H9 (cell line): Measurements from ENCODE around the gene SPCS2. TPM values are rescaled to one million over a fixed set of nuclear protein-coding genes. Genes with fewer than 3 reads are reported as not detected.

Source experiments
- DNase-seq: peaks from one replicate; pipeline ENCODE4 v3.0.0-alpha.2; 2017
- H2AFZ ChIP-seq: one replicate; pipeline ENCODE4 v1.6.1; 2013; ENCODE audit warnings: mild to moderate bottlenecking, low read length, control low read depth, moderate library complexity
- H2AK5ac ChIP-seq: 2 replicates; pipeline ENCODE4 v1.6.1; 2013; ENCODE audit warnings: low read length, control low read depth, mixed read lengths; ENCODE audit not compliant: insufficient read length
- H2BK120ac ChIP-seq: one replicate; pipeline ENCODE4 v1.6.1; 2013; ENCODE audit warnings: low read depth, mild to moderate bottlenecking, low read length, control low read depth, inconsistent platforms; ENCODE audit not compliant: poor library complexity, severe bottlenecking
- H2BK12ac ChIP-seq: 2 replicates; pipeline ENCODE4 v1.6.1; 2013; ENCODE audit warnings: low read length, control low read depth, mixed read lengths, low read depth; ENCODE audit not compliant: insufficient read length
- H2BK15ac ChIP-seq: 2 replicates; pipeline ENCODE4 v1.6.1; 2013; ENCODE audit warnings: low read depth, low read length, control low read depth
- H2BK20ac ChIP-seq: one replicate; pipeline ENCODE4 v1.6.1; 2013; ENCODE audit warnings: low read depth, mild to moderate bottlenecking, low read length, control low read depth, inconsistent platforms; ENCODE audit not compliant: poor library complexity, severe bottlenecking
- H2BK5ac ChIP-seq: 2 replicates; pipeline ENCODE4 v1.6.1; 2013; ENCODE audit warnings: low read length, control low read depth, mixed read lengths; ENCODE audit not compliant: insufficient read length
- H3K14ac ChIP-seq: 2 replicates; pipeline ENCODE4 v1.6.1; 2013; ENCODE audit warnings: low read length, control low read depth; ENCODE audit not compliant: insufficient read depth
- H3K18ac ChIP-seq: 2 replicates; pipeline ENCODE4 v1.6.1; 2013; ENCODE audit warnings: low read depth, mild to moderate bottlenecking, mixed read lengths, low read length, control low read depth; ENCODE audit not compliant: insufficient read length
- H3K23ac ChIP-seq: 2 replicates; pipeline ENCODE4 v1.6.1; 2013; ENCODE audit warnings: low read length, control low read depth, mixed read lengths, low read depth; ENCODE audit not compliant: insufficient read length
- H3K23me2 ChIP-seq: 2 replicates; pipeline ENCODE4 v1.6.1; 2013; ENCODE audit warnings: low read depth, mild to moderate bottlenecking, mixed read lengths, low read length, control low read depth; ENCODE audit not compliant: insufficient read length, poor library complexity, severe bottlenecking
- H3K27ac ChIP-seq: 2 replicates; pipeline ENCODE4 v1.5.1; 2013; ENCODE audit warnings: low read length, control low read depth, mixed read lengths, low read depth; ENCODE audit not compliant: insufficient read length
- H3K27me3 ChIP-seq: 2 replicates; pipeline ENCODE4 v1.6.1; 2013; ENCODE audit warnings: low read length, control low read depth, inconsistent platforms; ENCODE audit not compliant: insufficient read depth
- H3K4ac ChIP-seq: 2 replicates; pipeline ENCODE4 v1.6.1; 2013; ENCODE audit warnings: low read depth, mild to moderate bottlenecking, control low read depth, inconsistent platforms, low read length, moderate library complexity
- H3K4me1 ChIP-seq: 2 replicates; pipeline ENCODE4 v1.6.1; 2013; ENCODE audit warnings: low read length, control low read depth, inconsistent platforms; ENCODE audit not compliant: insufficient read depth
- H3K4me2 ChIP-seq: 2 replicates; pipeline ENCODE4 v1.6.1; 2013; ENCODE audit warnings: low read length, control low read depth, mixed read lengths; ENCODE audit not compliant: insufficient read length, insufficient read depth
- H3K56ac ChIP-seq: 2 replicates; pipeline ENCODE4 v1.6.1; 2013; ENCODE audit warnings: low read depth, mild to moderate bottlenecking, mixed read lengths, low read length, control low read depth; ENCODE audit not compliant: insufficient read length
- H3K79me1 ChIP-seq: 2 replicates; pipeline ENCODE4 v1.6.1; 2013; ENCODE audit warnings: low read depth, mild to moderate bottlenecking, moderate library complexity, low read length, control low read depth, inconsistent platforms; ENCODE audit not compliant: insufficient read depth, poor library complexity, severe bottlenecking
- H3K79me2 ChIP-seq: 2 replicates; pipeline ENCODE4 v1.6.1; 2013; ENCODE audit warnings: low read length, control low read depth, inconsistent platforms; ENCODE audit not compliant: insufficient read depth
- H3K9ac ChIP-seq: 2 replicates; pipeline ENCODE4 v1.6.1; 2013; ENCODE audit warnings: low read length, control low read depth, mixed read lengths; ENCODE audit not compliant: insufficient read length; ENCODE audit errors: extremely low read depth
- H3K9me3 ChIP-seq: one replicate; pipeline ENCODE4 v1.6.1; 2013; ENCODE audit warnings: low read depth, low read length, inconsistent platforms; ENCODE audit not compliant: control insufficient read depth
- H3T11ph ChIP-seq: one replicate; pipeline ENCODE4 v1.6.1; 2013; ENCODE audit warnings: mild to moderate bottlenecking, low read length, control low read depth, inconsistent platforms
- H4K20me1 ChIP-seq: one replicate; pipeline ENCODE4 v1.6.1; 2013; ENCODE audit not compliant: control insufficient read depth, insufficient read length, insufficient read depth
- H4K5ac ChIP-seq: 2 replicates; pipeline ENCODE4 v1.6.1; 2013; ENCODE audit warnings: low read depth, mild to moderate bottlenecking, mixed read lengths, low read length, control low read depth; ENCODE audit not compliant: insufficient read length
- H4K8ac ChIP-seq: replicated peaks from 2 replicates; pipeline ENCODE4 v1.6.1; 2013; ENCODE audit warnings: low read length, control low read depth, mixed read lengths, low read depth; ENCODE audit not compliant: insufficient read length
- H4K91ac ChIP-seq: 2 replicates; pipeline ENCODE4 v1.6.1; 2013; ENCODE audit warnings: low read depth, mild to moderate bottlenecking, moderate library complexity, mixed read lengths, low read length, control low read depth; ENCODE audit not compliant: insufficient read length
- H3K27ac Mint-ChIP-seq, 3 experiments: 2 replicates in 2 of 3; 3 replicates in 1 of 3; pipeline ENCODE4 v1.8.0; 2020 to 2021; ENCODE audit warnings: mixed read lengths in 3 of 3, mild to moderate bottlenecking in 1 of 3, moderate library complexity in 1 of 3
- H3K27me3 Mint-ChIP-seq: 2 replicates; pipeline ENCODE4 v1.8.0; 2021; ENCODE audit warnings: low read depth, mild to moderate bottlenecking, moderate library complexity, mixed read lengths
- H3K36me3 Mint-ChIP-seq, 3 experiments: 2 replicates in 2 of 3; 3 replicates in 1 of 3; pipeline ENCODE4 v1.8.0; 2020 to 2021; ENCODE audit warnings: low read depth in 3 of 3, mixed read lengths in 3 of 3; ENCODE audit not compliant: insufficient read depth in 1 of 3
- H3K4me1 Mint-ChIP-seq, 2 experiments: 2 replicates each; pipeline ENCODE4 v1.8.0; 2020; ENCODE audit warnings: mixed read lengths in 2 of 2
- H3K4me3 Mint-ChIP-seq, 2 experiments: 2 replicates in 1 of 2; 3 replicates in 1 of 2; pipeline ENCODE4 v1.8.0; 2020 to 2021; ENCODE audit warnings: mild to moderate bottlenecking in 2 of 2, mixed read lengths in 2 of 2, moderate library complexity in 1 of 2
- H3K9me3 Mint-ChIP-seq, 2 experiments: 2 replicates in 1 of 2; 3 replicates in 1 of 2; pipeline ENCODE4 v1.8.0; 2020; ENCODE audit warnings: mild to moderate bottlenecking in 2 of 2, mixed read lengths in 2 of 2, moderate library complexity in 1 of 2
- WGBS: extraction: QIAGEN DNeasy Blood & Tissue Kit; methylation state at CpG from one replicate; pipeline ENCODE4 v1.1.7; 2013; ENCODE audit warnings: missing lambda C conversion rate, low lambda C conversion rate, mixed read lengths; ENCODE audit not compliant: insufficient read length; ENCODE audit errors: extremely low coverage; 5-methylcytosine and 5-hydroxymethylcytosine counted together
- total RNA-seq: library from RNA; stranded (reverse); gene quantifications from 2 replicates; pipeline ENCODE4 v1.2.1, GENCODE V29; 2021
- TF ChIP-seq, protein P1 (sequence below): fragments of 200-600 bp; sonication (generic); conservative IDR thresholded peaks from 3 replicates; pipeline ENCODE4 v1.8.0; 2021; ENCODE audit warnings: antibody characterized with exemption, mild to moderate bottlenecking

SPCS2 gene
- total RNA-seq, 1 experiment from 2014 or later, result 144 TPM

DNA sequence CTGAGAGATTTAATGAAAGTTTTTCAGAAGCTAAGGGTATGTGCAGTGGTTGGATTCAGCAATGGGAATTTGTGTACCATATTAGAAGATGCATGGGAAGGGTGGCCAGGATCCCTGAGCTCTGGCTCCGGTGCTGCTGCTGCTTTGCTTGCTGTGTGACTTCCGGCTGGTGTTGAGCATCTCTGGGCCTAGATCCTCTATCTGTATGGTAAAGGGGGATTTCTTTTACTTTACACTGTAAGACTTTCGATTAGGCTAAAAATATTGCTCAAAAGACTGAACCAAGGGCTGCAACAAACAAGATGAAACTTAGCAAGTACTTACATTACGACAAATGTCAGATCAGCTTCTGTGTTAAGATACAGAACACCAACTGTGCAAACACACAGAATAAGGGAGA is 39.3 kb upstream of the SPCS2 start:
- no peak overlapping the region for H3K27ac Mint-ChIP-seq
- Histone ChIP-seq H3K27ac (no peak overlapping the region), H3K9me3 (no peaks in the 10 kb centered on the region), H2AFZ (no peak overlapping the region), H2BK12ac (no peak overlapping the region), H4K5ac (no peak overlapping the region), H3K79me2 (no peaks in the 10 kb centered on the region), H3K56ac (no peak overlapping the region), H3K4me2 (no peak overlapping the region), H3T11ph (no peak overlapping the region), H2BK15ac (no peak overlapping the region), H3K23ac (no peak overlapping the region), H2BK120ac (no peak overlapping the region), H3K23me2 (no peaks in the 10 kb centered on the region), H3K18ac (no peak overlapping the region), H3K79me1 (no peaks in the 10 kb centered on the region), H2BK20ac (no peak overlapping the region), H3K4ac (no peak overlapping the region), H4K91ac (no peak overlapping the region), H2AK5ac (no peak overlapping the region), H3K4me1 (no peaks in the 10 kb centered on the region), H4K20me1 (no peaks in the 10 kb centered on the region), H2BK5ac (no peak overlapping the region), H4K8ac (no peak overlapping the region), H3K14ac (no peak overlapping the region), H3K9ac (no peak overlapping the region), H3K27me3 (no peaks in the 10 kb centered on the region; the same call in 1 of the 2 replicates)
- H3K27me3 Mint-ChIP-seq, result no peaks in the 10 kb centered on the region
- H3K4me3 Mint-ChIP-seq, result no peak overlapping the region
- H3K4me1 Mint-ChIP-seq, result no peaks in the 10 kb centered on the region
- no peaks in the 10 kb centered on the region for H3K9me3 Mint-ChIP-seq
- TF ChIP-seq, protein P1, sequence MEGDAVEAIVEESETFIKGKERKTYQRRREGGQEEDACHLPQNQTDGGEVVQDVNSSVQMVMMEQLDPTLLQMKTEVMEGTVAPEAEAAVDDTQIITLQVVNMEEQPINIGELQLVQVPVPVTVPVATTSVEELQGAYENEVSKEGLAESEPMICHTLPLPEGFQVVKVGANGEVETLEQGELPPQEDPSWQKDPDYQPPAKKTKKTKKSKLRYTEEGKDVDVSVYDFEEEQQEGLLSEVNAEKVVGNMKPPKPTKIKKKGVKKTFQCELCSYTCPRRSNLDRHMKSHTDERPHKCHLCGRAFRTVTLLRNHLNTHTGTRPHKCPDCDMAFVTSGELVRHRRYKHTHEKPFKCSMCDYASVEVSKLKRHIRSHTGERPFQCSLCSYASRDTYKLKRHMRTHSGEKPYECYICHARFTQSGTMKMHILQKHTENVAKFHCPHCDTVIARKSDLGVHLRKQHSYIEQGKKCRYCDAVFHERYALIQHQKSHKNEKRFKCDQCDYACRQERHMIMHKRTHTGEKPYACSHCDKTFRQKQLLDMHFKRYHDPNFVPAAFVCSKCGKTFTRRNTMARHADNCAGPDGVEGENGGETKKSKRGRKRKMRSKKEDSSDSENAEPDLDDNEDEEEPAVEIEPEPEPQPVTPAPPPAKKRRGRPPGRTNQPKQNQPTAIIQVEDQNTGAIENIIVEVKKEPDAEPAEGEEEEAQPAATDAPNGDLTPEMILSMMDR, result no peak
- no CpG with 5 or more reads among the region's 4 CpGs for WGBS
- no peaks in the 10 kb centered on the region for H3K36me3 Mint-ChIP-seq
- no peak for DNase-seq
